Activated CD8-positive, alpha-beta T cell treated with anti-CD3 and anti-CD28 coated beads for 36 hours (primary cell): ENCODE data around the gene STK24. TPM values are rescaled to one million over a fixed set of nuclear protein-coding genes. Genes with fewer than 3 reads are reported as not detected.
A peak's percentile ranks its signal among the peaks of the same experiment; 100 is the strongest.

Experiments used
- ATAC-seq: fragments of 200-7000 bp; cut with Tn5 transposase; one replicate; pipeline ENCODE4 v1.10.0; 2021; ENCODE audit warnings: mild to moderate bottlenecking, moderate library complexity
- CTCF ChIA-PET: fragments of 350-600 bp; sonication (Branson Sonifier 250); formaldehyde crosslinking; loops from one replicate; lab custom pipeline; 2021; ENCODE audit warnings: antibody characterized with exemption; lab: Charles Lee
- POLR2A ChIA-PET: fragments of 350-600 bp; sonication (Branson Sonifier 250); formaldehyde crosslinking; loops from one replicate; lab custom pipeline; 2021; ENCODE audit warnings: antibody characterized with exemption; lab: Charles Lee
- DNase-seq: peaks from one replicate; pipeline ENCODE4 v3.0.0-alpha.2; 2020
- H3K27ac Mint-ChIP-seq: one replicate; pipeline ENCODE4 v1.8.0; 2021; ENCODE audit warnings: mild to moderate bottlenecking, mixed read lengths
- H3K27me3 Mint-ChIP-seq: one replicate; pipeline ENCODE4 v1.8.0; 2021; ENCODE audit warnings: mixed read lengths
- H3K36me3 Mint-ChIP-seq: one replicate; pipeline ENCODE4 v1.8.0; 2021; ENCODE audit warnings: low read depth, mixed read lengths
- H3K4me1 Mint-ChIP-seq: one replicate; pipeline ENCODE4 v1.8.0; 2021; ENCODE audit warnings: low read depth, mixed read lengths
- H3K4me3 Mint-ChIP-seq: one replicate; pipeline ENCODE4 v1.8.0; 2021; ENCODE audit warnings: mild to moderate bottlenecking, moderate library complexity, mixed read lengths
- H3K9me3 Mint-ChIP-seq: one replicate; pipeline ENCODE4 v1.8.0; 2021; ENCODE audit warnings: mixed read lengths
- CTCF ChIP-seq: fragments of 200-600 bp; IDR thresholded peaks from one replicate; pipeline ENCODE4 v1.8.0; 2022; ENCODE audit warnings: antibody characterized with exemption, mild to moderate bottlenecking
- intact Hi-C: fragments of 100-400 bp; cut with micrococcal nuclease; formaldehyde crosslinking; loops from one replicate; pipeline ENCODE4 v1.10.0; 2022
- total RNA-seq, 2 experiments: library from RNA; stranded (reverse); gene quantifications; one replicate each; pipeline ENCODE4 v1.2.3, GENCODE V29; 2021

STK24 gene
- total RNA-seq, 2 experiments from 2014 or later: 118 TPM

- ChIA-PET POLR2A (no interaction called here), CTCF (interaction anchor here (0.7 kb wide), 1 partner anchor 9 kb away, joined by 3 read pairs; no protein-coding TSS in a partner anchor)
- H3K36me3 Mint-ChIP-seq: peaks cover 63% of the 10 kb centered on the region
- ATAC-seq (no peak), DNase-seq (no peak)
- H3K4me3 Mint-ChIP-seq: no peak overlapping the region
- TF ChIP-seq CTCF: no peak
- H3K9me3 Mint-ChIP-seq: peaks cover 2% of the 10 kb centered on the region
- peaks cover 91% of the 10 kb centered on the region for H3K4me1 Mint-ChIP-seq
- no peaks in the 10 kb centered on the region for H3K27me3 Mint-ChIP-seq
- intact Hi-C loops: loop anchor here (5.0 kb wide), 1 partner anchor 36 kb away; no protein-coding TSS in a partner anchor
- H3K27ac Mint-ChIP-seq: peak overlapping the region; percentile 93
Measured at GRCh38 chr13:98512774-98513665, 63.9 kb downstream of the STK24 start.

GRCh38 chr13:98511435-98511834 is 65.5 kb downstream of the STK24 start:
- ATAC-seq (no peak), DNase-seq (no peak)
- Mint-ChIP-seq H3K4me3 (no peak overlapping the region), H3K27me3 (no peaks in the 10 kb centered on the region), H3K27ac (peak overlapping the region; percentile 10), H3K9me3 (peaks cover 2% of the 10 kb centered on the region), H3K4me1 (peaks cover 90% of the 10 kb centered on the region), H3K36me3 (peaks cover 59% of the 10 kb centered on the region)
- ChIA-PET CTCF (no interaction called here), POLR2A (interaction anchor here (0.6 kb wide), 1 partner anchor 11 kb away, joined by 3 read pairs; no protein-coding TSS in a partner anchor)
- intact Hi-C loops: loop anchor here (5.0 kb wide), 1 partner anchor 34 kb away; no protein-coding TSS in a partner anchor
- TF ChIP-seq CTCF: no peak

- no peaks in the 10 kb centered on the region for H3K27me3 Mint-ChIP-seq
- intact Hi-C loops: loop anchor here (5.0 kb wide), 1 partner anchor 33 kb away; no protein-coding TSS in a partner anchor
- peaks cover 90% of the 10 kb centered on the region for H3K4me1 Mint-ChIP-seq
- ATAC-seq (no peak), DNase-seq (no peak)
- no peak for TF ChIP-seq CTCF
- peaks cover 2% of the 10 kb centered on the region for H3K9me3 Mint-ChIP-seq
- CTCF ChIA-PET: no interaction called here
- POLR2A ChIA-PET: no interaction called here
- peaks cover 58% of the 10 kb centered on the region for H3K36me3 Mint-ChIP-seq
- H3K4me3 Mint-ChIP-seq: no peak overlapping the region
- peak overlapping the region; percentile 87 for H3K27ac Mint-ChIP-seq
Measured at GRCh38 chr13:98510156-98510509, 66.8 kb downstream of the STK24 start.

- Mint-ChIP-seq H3K36me3 (peaks cover 55% of the 10 kb centered on the region), H3K27ac (peak overlapping the region; percentile 87), H3K27me3 (no peaks in the 10 kb centered on the region), H3K4me1 (peaks cover 90% of the 10 kb centered on the region), H3K4me3 (no peak overlapping the region), H3K9me3 (peaks cover 2% of the 10 kb centered on the region)
- TF ChIP-seq CTCF: no peak
- ATAC-seq (peak; percentile 81), DNase-seq (peak; percentile 72)
- intact Hi-C loops: loop anchor here (5.0 kb wide), 1 partner anchor 32 kb away; no protein-coding TSS in a partner anchor
- CTCF ChIA-PET: interaction anchor here (2.1 kb wide), 2 partner anchors 19 to 48 kb away, joined by 5 to 7 read pairs; no protein-coding TSS in a partner anchor
- POLR2A ChIA-PET: no interaction called here
Measured at GRCh38 chr13:98509271-98510155, 67.4 kb downstream of the STK24 start.
